ENCODE measurements around the gene MYO3B.
"Not testable (repeated sequence)": the region's sequence is repeated elsewhere in the genome, so short reads cannot be mapped to it uniquely, and the experiment has no call there.

Gene MYO3B

DNA sequence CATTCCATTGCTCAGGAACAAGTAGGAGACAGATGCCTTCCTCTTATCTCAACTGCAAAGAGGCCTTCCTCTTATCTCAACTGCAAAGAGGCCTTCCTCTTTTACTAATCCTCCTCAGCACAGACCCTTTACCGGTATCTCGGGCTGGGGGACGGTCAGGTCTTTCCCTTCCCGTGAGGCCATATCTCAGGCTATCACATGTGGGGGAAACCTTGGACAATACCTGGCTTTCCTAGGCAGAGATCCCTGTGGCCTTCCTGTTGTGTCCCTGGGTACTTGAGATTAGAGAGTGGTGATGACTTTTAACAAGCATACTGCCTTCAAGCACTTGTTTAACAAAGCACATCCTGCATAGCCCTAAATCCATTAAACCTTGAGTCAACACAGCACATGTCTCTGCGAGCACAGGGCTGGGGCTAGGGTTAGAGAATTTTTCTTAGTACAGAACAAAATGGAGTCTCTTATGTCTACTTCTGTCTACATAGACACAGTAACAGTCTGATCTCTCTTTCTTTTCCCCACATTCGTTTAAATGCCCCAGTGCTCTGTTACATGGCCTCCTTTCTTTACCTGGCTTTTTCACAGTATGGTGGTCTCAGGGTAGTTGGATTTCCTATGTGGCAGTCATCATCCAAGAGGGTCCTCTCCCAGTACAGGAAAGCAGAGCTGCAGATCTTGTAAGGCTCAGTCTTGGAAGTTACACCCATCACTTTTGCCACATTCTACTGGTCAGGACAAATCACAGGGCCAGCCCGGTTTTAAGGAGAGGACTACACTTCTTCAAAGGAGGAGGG lies 86.0 kb downstream of the MYO3B start:
- DNase-seq = not testable (repeated sequence)

GRCh38 chr2:170264522-170264860 lies 86.5 kb downstream of the MYO3B start:
- no peak for DNase-seq

GRCh38 chr2:170264865-170265264 lies 86.9 kb downstream of the MYO3B start:
- DNase-seq = no peak

GRCh38 chr2:170265321-170265720 lies 87.4 kb downstream of the MYO3B start:
- no peak for DNase-seq

GRCh38 chr2:170266358-170266757 lies 88.4 kb downstream of the MYO3B start:
- DNase-seq = no peak

DNA sequence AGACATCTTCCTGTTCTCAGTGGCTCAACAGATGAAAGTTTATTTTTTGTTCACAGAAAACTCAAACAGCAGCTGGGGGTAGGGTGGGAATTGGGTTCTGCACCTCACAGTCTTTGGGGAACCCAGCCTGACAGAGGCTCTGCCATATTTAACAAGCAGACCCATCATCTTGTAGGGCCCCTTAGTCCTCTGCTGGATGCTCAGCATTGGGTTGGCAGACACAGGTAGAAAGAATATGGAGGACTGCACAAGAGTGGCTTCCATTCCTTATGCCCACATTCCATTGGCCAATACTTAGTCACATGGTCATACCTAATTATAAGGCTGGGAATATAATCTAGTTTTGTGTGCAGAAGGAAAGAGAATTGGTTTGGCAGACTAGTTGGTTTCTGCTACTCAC lies 89.1 kb downstream of the MYO3B start:
- no peak for DNase-seq

DNA sequence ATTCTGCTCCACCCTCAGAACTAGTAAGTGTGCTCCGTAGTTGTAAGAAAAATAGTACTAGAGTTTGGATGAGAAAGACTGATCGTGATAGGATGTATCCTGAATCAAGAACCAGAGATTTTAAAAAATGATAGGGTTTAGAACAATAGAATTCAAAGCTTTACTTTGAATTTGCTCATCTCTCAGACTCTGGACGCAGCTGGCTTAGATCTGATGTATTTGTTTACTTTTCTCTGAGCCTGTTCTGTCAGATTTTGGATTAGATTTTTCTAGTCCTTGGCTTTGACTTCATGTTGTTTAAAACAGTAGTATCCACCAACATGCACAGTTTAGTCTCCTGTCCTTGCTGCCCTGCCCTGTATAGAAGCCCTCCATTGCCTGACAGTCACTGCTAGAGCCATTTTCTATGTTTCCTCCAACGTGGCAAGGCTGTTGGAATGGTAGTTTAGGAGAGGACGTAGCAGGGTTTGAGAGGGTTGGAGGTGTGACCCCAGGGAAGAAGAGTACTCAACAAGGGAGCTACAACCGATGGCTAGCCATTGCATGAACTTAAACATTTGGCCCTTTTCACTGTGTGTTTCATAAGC lies 92.4 kb downstream of the MYO3B start:
- no peak for DNase-seq

GRCh38 chr2:170271340-170271739 lies 93.4 kb downstream of the MYO3B start:
- DNase-seq = peak; percentile 33

DNA sequence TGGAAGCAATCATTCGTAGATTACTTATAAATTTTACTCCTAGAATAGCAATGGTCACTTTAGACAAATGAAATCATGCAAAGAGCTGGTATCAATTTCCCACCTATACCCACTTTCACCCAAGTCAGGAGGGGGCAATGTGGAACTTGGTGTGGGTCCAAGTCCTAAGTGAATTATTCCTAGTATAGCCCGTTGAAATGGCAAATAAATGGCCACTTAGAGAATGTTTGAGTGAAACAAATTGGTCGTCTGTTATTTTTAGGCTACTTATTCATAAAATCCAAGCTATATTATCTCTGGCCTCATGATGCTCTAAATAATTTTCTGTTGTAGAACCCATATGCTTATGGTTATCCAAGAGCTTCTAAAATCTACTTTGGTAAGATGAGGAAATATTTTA lies 98.1 kb downstream of the MYO3B start:
- DNase-seq = peak; percentile 44

- peak; percentile 82 for DNase-seq
Measured at GRCh38 chr2:170276925-170277629, 99.1 kb downstream of the MYO3B start.

GRCh38 chr2:170277951-170278350 lies 100.0 kb downstream of the MYO3B start:
- peak; percentile 84 for DNase-seq

DNA sequence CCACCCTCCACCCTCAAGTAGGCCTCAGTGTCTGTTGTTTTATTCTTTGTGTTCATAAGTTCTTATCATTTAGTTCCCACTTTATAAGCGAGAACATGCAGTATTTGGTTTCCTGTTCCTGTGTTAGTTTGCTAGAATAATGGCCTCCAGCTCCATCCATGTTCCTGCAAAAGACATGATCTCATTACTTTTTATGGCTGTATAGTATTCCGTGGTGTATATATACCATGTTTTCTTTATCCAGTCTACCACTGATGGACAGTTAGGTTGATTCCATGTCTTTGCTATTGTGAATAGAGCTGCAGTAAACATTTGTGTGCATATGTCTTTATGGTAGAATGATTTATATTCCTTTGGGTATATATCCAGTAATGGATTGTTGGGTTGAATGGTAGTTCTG lies 101.7 kb downstream of the MYO3B start:
- not testable (repeated sequence) for DNase-seq

- no peak for DNase-seq
Measured at GRCh38 chr2:170282851-170283250, 104.9 kb downstream of the MYO3B start.

DNA sequence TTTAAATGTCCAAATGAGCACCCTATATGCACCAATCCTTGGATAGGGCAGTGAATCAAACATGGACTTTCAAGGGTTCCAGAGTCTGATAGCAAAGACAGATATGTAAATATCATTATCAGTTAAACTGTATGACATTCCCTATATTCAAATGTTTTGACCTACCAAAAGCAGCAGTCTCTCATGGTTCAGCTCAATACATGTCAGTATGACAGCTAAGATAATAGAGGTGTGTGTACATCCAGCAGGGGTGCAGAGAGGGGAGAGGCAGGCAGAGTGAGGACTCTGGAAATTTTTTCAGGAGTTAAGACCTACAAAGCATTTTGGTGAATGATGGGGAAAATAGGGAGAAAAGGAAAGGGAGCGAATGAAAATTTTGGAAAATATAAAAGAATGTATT lies 106.3 kb downstream of the MYO3B start:
- DNase-seq = no peak

GRCh38 chr2:170288859-170289258 lies 110.9 kb downstream of the MYO3B start:
- DNase-seq = no peak

DNA sequence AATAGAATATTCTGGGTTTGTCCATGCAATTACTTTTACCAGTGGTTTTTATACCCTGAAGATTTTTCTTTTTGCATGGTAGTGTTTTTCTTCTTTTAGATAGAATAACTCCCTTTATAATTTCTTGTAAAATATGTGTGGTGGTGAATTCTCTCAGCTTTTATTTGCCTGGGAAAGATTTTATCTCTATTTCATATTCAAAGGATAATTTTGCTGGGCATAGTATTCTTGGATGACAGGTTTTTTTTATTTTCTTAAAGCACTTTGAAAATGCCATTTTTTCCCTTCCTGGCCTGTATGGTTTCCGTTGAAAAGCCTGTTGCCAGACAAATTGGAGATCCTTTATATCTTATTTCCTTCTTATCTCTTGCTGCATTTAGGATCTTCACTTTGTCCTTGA lies 113.5 kb downstream of the MYO3B start:
- no peak for DNase-seq

DNA sequence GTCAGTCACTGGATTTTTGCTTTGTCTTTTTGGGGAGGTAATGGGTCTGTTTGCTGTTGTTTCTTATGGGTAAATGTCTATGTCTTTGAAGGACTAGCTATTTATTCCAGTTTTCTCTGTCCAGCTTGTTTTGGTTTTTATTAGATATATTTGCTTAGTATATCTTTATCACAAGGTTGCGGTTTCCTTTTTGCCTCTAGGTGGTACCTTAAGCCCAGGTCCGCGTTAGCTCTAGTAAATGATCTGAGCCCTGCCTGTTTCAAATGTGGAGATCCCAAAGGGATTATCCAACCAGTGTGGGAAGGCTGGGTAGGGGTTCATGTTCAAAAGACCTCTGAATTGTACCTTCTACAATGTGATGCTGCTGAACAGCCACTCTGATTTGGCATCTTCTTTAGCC lies 114.5 kb downstream of the MYO3B start:
- no peak for DNase-seq

- no peak for DNase-seq
Measured at GRCh38 chr2:170297496-170297895, 119.5 kb downstream of the MYO3B start.

- DNase-seq = no peak
Measured at GRCh38 chr2:170298115-170298514, 120.2 kb downstream of the MYO3B start.

DNA sequence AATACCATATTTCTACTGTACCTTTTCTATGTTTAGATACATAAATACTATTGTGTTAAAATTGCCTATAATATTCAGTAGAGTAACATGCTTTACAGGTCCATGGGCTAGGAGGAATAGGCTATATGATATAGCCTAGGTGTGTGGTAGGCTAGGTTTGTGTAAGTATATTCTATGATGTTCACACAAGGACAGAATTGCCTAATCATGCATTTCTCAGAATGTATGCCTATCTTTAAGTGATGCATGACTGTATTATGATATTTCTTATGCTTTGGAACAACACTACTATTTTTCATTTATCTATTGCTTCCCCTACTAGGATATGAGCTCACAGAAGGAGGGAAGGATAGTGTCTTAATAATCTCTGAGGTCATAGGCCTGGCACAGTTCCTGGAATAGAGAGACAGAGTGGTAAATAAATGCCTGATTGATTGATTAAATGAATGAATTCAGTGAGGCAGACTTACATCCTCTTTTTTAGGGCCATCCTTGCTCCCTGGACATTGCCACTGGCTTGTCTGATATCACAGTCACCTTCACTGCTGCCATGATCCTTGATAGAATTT lies 121.0 kb downstream of the MYO3B start:
- DNase-seq = no peak

GRCh38 chr2:170300993-170301392 lies 123.0 kb downstream of the MYO3B start:
- DNase-seq = no peak

- DNase-seq = no peak
Measured at GRCh38 chr2:170301626-170302025, 123.7 kb downstream of the MYO3B start.

DNA sequence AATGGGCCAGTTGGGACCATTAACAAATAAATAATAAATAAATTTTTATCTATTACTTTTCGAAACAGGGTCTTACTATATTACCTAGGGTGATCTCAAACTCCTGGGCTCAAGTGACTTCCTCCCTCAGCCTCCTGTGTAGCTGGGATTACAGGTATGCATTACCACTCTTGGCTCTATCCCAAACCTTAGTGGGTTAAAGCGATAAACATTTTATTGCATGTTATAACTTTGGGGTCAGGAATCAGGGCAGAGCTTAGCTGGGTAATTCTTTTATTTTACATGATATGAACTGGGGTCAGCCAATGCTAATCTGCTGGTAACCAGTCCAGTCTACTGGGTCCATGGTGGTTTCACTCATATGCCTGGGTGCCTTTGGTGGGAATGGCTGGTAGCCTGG lies 127.8 kb downstream of the MYO3B start:
- no peak for DNase-seq

DNA sequence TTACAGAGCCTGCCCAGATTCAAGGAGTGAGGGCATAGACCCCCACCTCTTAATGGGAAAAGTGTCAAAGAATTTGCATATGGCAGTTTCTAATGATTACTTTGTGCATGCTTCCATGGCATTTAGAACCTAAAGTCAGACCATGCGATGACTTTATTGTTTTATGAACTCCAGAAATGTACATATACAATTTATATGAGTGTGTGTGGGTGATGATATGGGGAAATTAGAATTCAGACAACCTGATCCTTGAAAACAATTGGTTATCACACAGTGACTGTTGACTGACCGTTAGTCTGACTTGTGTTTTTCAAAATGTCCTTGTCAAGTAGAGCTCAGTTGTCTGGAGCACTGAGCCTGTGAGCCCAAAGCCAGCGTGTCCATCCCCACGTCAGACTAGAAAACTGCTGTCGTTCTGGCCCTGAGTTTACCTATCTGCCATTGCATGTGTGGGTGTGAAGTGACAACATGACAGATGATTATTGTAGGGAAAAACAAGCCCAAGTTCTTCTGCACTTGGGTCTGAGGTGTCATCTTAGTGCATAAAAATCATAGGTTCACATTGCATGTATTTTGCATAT lies 128.4 kb downstream of the MYO3B start:
- DNase-seq = no peak

Measured in NCI-H2081 treated with DMSO at 0.1 percent for 48 hours (cell line).